Measurements from ENCODE around the gene ABLIM1. TPM values are rescaled to one million over a fixed set of nuclear protein-coding genes. Genes with fewer than 3 reads are reported as not detected.

ABLIM1 gene
- polyA plus RNA-seq, 1 donor: 132 TPM

GRCh38 chr10:114624422-114624821 lies 33.7 kb downstream of the ABLIM1 start:
- no peak for DNase-seq

DNA sequence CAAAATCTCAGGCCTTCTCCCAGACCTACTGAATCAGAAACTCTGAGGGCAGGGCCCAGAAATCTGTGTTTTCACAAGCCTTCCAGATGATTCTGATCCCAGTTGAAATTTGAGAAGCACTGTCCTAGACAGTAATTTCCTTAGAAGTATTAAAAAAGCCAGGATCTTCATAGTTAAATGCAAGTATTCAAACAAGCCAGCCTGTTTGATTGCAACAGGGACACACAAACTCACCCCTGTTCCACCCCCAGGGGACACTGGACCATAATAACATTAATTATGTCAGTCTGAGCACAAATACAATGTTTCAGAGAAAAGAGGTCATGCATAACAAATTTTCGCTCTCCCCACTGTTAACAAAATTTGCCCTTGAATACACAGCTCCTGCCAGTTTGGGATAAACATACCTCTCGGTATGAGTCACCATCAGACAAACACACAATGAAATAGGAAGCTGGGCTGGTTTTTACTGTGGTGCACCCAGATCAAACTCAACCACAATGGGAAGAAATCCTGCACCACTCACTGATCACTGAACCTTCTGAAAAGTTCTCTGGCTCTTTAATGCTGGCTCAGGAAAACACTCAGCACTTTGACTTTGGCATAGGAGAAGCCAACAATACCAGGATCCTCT lies 34.3 kb downstream of the ABLIM1 start:
- no peak for DNase-seq

GRCh38 chr10:114623155-114623554 lies 34.9 kb downstream of the ABLIM1 start:
- DNase-seq: no peak

- DNase-seq: no peak
Measured at GRCh38 chr10:114618722-114619121, 39.4 kb downstream of the ABLIM1 start.

DNA sequence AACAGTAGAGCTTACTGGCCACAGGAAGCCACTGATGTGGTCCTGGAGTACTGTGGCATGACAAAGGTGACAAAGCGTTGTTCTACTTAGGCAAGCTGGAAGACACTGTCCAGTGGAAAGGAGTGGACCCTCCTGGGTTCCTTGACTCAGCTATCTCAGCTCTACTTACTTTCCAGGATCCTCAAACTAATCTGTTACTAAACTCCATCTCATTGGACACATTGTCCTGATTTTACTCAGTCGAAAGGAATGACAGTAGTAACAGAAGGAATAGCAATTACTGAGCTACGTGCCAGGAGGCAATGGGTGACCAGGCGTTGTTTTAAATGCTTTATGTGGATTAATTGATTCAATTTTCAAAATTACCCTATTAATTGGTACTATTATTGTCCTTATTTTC lies 41.6 kb downstream of the ABLIM1 start:
- no peak for DNase-seq

DNA sequence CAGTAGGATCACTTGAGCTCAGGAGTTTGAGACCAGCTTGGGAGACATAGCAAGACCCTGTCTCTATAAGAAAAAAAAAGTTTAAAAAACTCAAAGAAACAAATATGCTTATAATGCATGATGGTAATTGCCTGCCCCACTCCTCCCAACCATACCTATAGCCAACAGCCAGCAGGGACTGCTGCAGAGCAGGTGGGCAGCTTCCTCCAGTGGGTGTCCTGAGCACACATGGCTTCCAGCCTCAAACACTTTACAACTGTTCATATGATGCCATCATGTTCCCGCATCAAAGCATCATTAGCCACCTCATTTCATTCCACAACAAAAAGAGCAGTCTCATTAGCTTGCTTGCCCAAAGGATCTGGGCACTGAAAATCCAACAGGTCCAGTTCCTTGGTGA lies 42.0 kb downstream of the ABLIM1 start:
- no peak for DNase-seq

GRCh38 chr10:114615600-114616007 lies 42.5 kb downstream of the ABLIM1 start:
- no peak for DNase-seq

- DNase-seq: no peak
Measured at GRCh38 chr10:114613237-114613979, 44.7 kb downstream of the ABLIM1 start.

GRCh38 chr10:114611617-114612016 lies 46.5 kb downstream of the ABLIM1 start:
- DNase-seq: no peak

DNA sequence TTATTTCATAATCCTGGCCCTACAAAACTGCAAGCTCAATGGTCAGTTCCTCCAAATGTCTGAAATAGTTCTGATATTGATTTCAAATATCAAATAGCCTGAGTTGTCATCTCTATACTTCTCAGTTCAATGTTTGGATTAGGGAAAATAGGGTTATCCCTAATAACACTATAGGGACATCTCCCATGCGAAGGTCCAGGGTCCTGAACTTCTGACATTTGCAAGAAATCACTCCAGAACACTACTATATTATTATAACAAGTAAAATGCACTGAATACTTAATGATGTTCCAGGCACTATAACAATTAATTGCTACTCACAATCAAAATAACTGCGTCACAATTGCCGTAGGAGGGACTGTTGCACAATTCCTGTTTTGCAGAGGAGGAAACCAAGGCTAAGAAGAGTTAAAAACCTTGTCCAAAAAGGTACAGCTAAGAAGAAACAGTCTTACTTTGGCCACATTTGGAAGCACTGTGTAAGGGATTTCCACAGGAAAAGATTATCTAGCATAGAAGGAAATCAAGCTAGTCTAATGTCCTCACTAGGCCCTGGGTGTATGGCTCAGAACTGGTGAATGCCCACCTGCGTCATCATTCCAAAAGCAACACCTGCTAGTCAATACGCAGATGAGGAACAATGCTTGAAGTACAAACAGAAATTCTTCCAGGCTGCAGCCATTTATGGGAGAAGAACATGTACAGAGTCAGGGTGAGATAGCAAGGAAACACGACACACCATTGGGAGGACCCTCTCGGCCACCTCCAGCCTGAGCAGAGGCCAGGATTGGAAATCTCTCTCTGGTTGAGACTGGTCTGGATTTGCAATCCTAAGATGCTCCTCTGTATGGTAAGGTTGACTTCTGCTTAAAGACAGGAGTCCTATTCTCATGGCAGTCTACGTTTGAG lies 48.3 kb downstream of the ABLIM1 start:
- DNase-seq: no peak

- no peak for DNase-seq
Measured at GRCh38 chr10:114607358-114607998, 50.6 kb downstream of the ABLIM1 start.

DNA sequence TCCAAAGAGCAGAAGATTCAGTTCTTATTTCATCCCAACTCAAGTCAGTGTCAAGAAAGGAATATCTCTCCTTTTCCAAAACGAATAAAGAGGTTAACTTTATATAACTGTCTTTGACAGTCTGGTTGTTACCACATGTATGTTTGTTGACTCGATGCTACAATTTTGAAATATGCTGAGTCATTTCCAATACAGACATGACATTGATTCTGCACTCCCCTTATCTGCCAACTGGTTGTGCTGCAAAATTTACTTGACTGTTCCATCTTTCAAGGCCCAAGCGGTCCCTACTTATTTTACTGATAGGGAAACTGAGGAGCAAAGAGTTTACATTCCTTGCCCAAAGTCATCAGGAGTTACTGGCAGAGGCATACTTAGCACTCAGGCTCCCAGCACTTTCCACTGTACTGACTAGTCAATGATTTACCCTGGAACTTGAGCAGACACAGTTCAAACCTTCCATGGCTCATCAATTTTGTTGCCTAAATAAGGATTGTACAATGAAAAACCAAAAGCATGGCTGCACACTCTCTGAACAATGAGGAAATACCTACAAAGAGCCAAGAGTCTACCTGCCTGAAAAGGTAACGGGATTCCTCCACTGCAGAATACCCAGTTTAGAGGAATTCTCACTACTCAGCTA lies 52.8 kb downstream of the ABLIM1 start:
- peak; percentile 58 for DNase-seq

DNA sequence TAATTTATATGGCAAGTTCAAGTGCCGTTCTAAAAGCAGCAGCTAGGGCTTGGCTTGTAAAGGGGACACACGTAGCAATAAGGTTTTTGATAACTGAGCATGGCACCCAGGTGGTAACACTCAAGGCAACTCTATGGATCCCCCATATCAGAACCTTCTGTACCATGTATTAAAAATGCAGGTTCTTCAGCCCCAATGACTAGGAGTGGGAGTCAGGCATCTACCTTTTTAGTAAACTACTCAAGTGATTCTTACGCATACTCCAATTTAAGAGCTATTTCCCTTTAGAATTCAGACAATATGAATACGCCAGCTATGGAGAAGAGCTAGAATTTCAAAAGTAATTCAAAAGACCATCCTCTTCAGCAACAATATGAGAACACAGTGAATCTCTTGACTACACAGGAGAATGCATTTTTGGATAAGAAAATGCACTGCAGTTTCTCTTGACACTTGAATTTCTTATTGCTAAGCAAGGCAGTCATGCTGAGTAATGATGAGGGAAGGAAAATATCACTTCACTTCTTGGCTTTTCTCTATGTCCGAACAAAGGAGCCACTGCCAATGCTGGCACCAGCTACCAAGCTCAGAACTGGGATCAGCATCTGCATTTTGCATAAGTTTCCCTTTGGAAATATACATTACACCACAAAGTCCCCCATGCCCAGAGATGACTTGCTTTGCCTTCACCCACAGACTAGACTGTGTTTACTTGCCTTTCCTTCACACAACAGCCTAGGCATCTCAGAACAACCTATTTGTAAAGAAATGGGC lies 53.5 kb downstream of the ABLIM1 start:
- DNase-seq: no peak

DNA sequence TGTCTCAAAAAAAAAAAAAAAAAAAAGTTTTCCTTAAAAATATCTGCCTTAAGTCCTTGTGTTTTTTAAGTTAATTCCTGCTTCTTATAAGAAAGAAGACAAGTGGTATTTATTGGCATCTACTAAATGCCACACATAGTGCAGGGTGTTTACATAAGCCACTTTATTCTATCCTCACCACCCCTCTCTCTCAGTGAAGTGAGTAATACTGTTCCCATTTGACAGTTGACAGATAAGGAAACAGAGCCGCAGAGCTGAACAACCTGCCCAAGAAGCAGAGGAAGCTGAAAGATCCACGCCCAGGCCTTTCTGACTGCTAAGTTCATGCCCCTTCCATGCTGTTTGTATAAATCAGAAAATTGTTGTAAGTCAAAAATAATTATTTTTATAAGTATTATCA lies 54.1 kb downstream of the ABLIM1 start:
- no peak for DNase-seq

GRCh38 chr10:114603303-114603702 lies 54.8 kb downstream of the ABLIM1 start:
- DNase-seq: no peak

DNA sequence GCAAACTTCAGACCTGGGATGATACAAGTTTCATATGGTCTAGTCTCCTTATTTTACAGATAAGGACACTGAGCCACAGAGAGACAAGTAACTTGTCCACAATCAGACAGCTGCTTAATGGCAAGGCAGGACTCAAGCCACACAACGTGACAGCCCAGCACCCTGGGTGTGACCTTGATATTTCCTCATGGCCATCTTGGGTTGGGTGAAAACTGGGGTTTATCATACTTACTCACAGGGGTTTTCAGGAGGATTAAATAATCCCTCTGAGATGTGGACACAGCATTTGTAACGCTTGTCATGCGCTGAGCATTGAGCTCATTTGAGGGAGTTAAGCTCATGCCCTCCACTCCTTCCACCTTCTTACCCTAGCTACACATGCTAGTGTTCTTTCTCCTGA lies 58.0 kb downstream of the ABLIM1 start:
- no peak for DNase-seq

GRCh38 chr10:114596793-114597192 lies 61.3 kb downstream of the ABLIM1 start:
- DNase-seq: no peak

DNA sequence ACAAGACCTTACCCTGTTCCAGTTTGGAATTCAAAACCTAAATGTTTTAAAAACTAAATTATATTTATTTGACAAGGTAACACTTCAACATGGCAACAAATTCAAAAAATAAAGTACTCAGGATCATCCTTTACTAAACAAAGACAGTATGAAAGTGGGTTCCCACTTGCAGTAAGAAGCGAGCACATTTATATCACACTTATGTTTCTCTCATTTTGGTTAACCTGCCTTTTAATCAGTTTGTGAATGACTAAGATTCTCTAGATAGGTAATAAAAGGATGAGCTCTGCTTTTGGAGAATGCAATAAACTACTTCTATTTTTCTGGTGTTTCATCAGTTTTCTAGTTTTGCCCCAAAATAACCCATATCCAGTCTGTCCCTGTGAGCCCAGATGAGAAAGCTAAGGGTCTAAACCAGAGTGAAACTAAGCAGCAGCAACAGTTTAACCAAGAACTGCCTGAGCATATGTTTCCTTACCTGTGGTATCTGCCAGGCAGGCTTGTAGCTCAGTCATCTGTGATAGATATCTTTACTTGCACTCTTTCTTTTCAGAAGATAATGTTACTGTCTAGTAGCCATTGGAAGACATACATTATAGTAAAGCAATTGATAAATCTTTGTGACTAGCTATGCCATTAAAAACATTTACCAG lies 64.1 kb downstream of the ABLIM1 start:
- DNase-seq: no peak

DNA sequence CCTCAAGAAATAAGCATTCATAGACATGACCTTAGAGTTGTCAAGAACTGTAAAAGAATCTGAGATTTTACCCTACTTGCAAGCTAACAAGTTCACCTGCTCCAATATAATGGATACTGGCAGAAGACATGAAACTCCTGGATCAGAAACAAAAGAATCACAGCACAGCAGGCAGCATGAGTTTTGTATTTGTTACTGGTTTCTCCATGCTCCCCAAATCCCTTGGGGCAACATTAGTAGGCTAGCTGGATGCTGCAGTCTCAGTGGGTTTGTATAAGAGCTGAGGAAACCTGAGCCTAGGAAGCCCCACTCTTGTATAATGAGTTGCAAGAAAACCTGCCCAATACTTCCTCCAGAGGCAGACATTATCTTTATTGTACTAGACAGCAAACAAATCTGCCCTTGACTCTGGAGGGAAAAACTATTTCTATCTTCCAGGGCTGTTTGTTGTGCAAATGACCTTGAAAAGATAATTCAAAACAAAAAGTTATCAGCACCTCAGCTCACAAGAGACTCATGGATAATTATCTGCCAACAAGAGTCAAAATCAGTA lies 64.8 kb downstream of the ABLIM1 start:
- DNase-seq: no peak

DNA sequence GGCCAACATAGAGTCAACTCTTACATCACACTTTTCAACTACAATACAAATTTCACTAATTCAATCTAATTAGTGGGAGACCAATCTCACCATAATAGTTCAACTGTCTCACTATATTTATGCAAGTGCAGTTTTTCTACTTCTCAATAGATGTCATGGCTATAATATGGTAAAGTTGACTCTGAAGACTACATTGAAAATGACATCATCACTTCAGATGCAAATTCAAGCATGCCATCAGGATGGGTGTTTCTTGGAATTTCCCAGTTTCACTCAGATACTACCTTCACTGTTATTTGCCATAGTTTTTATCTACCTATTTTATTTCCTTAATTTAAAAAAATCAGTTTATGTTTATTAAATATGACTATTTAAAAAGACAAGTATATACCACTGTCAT lies 67.1 kb downstream of the ABLIM1 start:
- no peak for DNase-seq

Data from left kidney (tissue), 2 donors.